Neural cell (in vitro differentiated cells): ENCODE results near the gene TRNAU1AP. TPM values are rescaled to one million over a fixed set of nuclear protein-coding genes. Genes with fewer than 3 reads are reported as not detected.

Source experiments
- H2AFZ ChIP-seq: fragments of 200-600, 300-800 bp; sonication (generic), shearing (Covaris generic); 2 replicates; pipeline ENCODE4 v1.6.0; 2014; ENCODE audit warnings: low read depth, mild to moderate bottlenecking, antibody characterized with exemption, low read length, moderate library complexity
- H3F3A ChIP-seq: fragments of 200-600 bp; shearing (Covaris generic); 2 replicates; pipeline ENCODE4 v1.6.1; 2016; ENCODE audit warnings: mild to moderate bottlenecking, moderate library complexity, mixed read lengths, antibody characterized with exemption, low read length; ENCODE audit not compliant: insufficient read depth, poor library complexity, severe bottlenecking
- H3K27ac ChIP-seq: fragments of 200-600, 300-800 bp; sonication (generic), shearing (Covaris generic); 2 replicates; pipeline ENCODE4 v1.5.1; 2014; ENCODE audit warnings: mild to moderate bottlenecking, low read length, moderate library complexity
- H3K27me3 ChIP-seq: fragments of 300-800, 200-600 bp; sonication (generic), shearing (Covaris generic); 2 replicates; pipeline ENCODE4 v1.6.0; 2014; ENCODE audit warnings: mild to moderate bottlenecking, low read depth, low read length, moderate library complexity; ENCODE audit not compliant: insufficient read depth
- H3K36me3 ChIP-seq: fragments of 300-800, 200-600 bp; sonication (generic), shearing (Covaris generic); 2 replicates; pipeline ENCODE4 v1.5.1; 2014; ENCODE audit warnings: mild to moderate bottlenecking, antibody characterized with exemption, low read length, moderate library complexity; ENCODE audit not compliant: insufficient read depth
- H3K4me2 ChIP-seq: fragments of 300-800, 200-600 bp; sonication (generic), shearing (Covaris generic); 2 replicates; pipeline ENCODE4 v1.6.0; 2014; ENCODE audit warnings: mild to moderate bottlenecking, low read length
- H3K4me3 ChIP-seq: fragments of 300-800, 200-600 bp; sonication (generic), shearing (Covaris generic); 2 replicates; pipeline ENCODE4 v1.5.1; 2014; ENCODE audit warnings: mild to moderate bottlenecking, low read length, moderate library complexity
- H3K79me2 ChIP-seq: fragments of 200-600 bp; shearing (Covaris generic); replicated peaks from 2 replicates; pipeline ENCODE4 v1.6.0; 2014; ENCODE audit warnings: mild to moderate bottlenecking, low read length, moderate library complexity; ENCODE audit not compliant: insufficient read depth
- H3K9ac ChIP-seq: fragments of 300-800, 200-600 bp; sonication (generic), shearing (Covaris generic); 2 replicates; pipeline ENCODE4 v1.6.1; 2016; ENCODE audit warnings: mild to moderate bottlenecking, low read length, mixed read lengths
- H3K9me2 ChIP-seq: fragments of 200-600 bp; shearing (Covaris generic); 2 replicates; pipeline ENCODE4 v1.6.1; 2016; ENCODE audit warnings: mild to moderate bottlenecking, low read length, mixed read lengths; ENCODE audit not compliant: insufficient read depth
- H3K9me3 ChIP-seq: fragments of 200-600, 300-800 bp; sonication (generic), shearing (Covaris generic); 2 replicates; pipeline ENCODE4 v1.6.1; 2016; ENCODE audit warnings: mild to moderate bottlenecking, mixed run types, low read length, moderate library complexity, mixed read lengths
- H4K20me1 ChIP-seq: fragments of 200-600 bp; shearing (Covaris generic); 2 replicates; pipeline ENCODE4 v1.6.1; 2016; ENCODE audit warnings: mild to moderate bottlenecking, mixed run types; ENCODE audit not compliant: insufficient read depth
- EP300 ChIP-seq: fragments of 450-650 bp; conservative IDR thresholded peaks from 2 replicates; pipeline ENCODE4 v1.6.1; 2014; ENCODE audit warnings: antibody characterized with exemption, mild to moderate bottlenecking, moderate library complexity; ENCODE audit not compliant: poor library complexity, severe bottlenecking
- EZH2 ChIP-seq: fragments of 200-600, 300-800 bp; shearing (Covaris generic), sonication (generic); IDR thresholded peaks from 2 replicates; pipeline ENCODE4 v1.6.1; 2014; ENCODE audit warnings: antibody characterized with exemption, low read length, borderline replicate concordance, mild to moderate bottlenecking; ENCODE audit not compliant: insufficient read depth, poor library complexity, severe bottlenecking
- MXI1 ChIP-seq: fragments of 450-650 bp; conservative IDR thresholded peaks from 2 replicates; pipeline ENCODE4 v1.6.1; 2014; ENCODE audit warnings: antibody characterized with exemption, mild to moderate bottlenecking; ENCODE audit not compliant: poor library complexity, severe bottlenecking
- POLR2AphosphoS5 ChIP-seq: IDR thresholded peaks from 2 replicates; pipeline ENCODE4 v1.6.1; 2012
- RAD21 ChIP-seq: fragments of 450-650 bp; conservative IDR thresholded peaks from 2 replicates; pipeline ENCODE4 v1.6.1; 2014; ENCODE audit warnings: antibody characterized with exemption, mild to moderate bottlenecking, moderate library complexity
- SMC3 ChIP-seq: fragments of 450-650 bp; conservative IDR thresholded peaks from 2 replicates; pipeline ENCODE4 v1.6.1; 2014; ENCODE audit warnings: antibody characterized with exemption, mild to moderate bottlenecking, moderate library complexity; ENCODE audit not compliant: poor library complexity
- TAF1 ChIP-seq: IDR thresholded peaks from 2 replicates; pipeline ENCODE4 v1.6.1; 2012; ENCODE audit warnings: low read depth
- polyA plus RNA-seq: library from polyadenylated mRNA; depleted of rRNA; stranded (reverse); fragments of >200 nt; gene quantifications from 2 replicates; pipeline ENCODE4 v1.2.3, GENCODE V29; 2014
- TF ChIP-seq, protein P1 (sequence below): fragments of 450-650 bp; IDR thresholded peaks from 2 replicates; pipeline ENCODE4 v1.5.1; 2014; ENCODE audit warnings: antibody characterized with exemption, mild to moderate bottlenecking, moderate library complexity; ENCODE audit not compliant: poor library complexity, severe bottlenecking
- TF ChIP-seq, protein P2 (sequence below): IDR thresholded peaks from 2 replicates; pipeline ENCODE4 v1.6.1; 2012; ENCODE audit warnings: borderline replicate concordance

TRNAU1AP gene
- polyA plus RNA-seq, 1 donor from 2014 or later: 91.6 TPM

DNA sequence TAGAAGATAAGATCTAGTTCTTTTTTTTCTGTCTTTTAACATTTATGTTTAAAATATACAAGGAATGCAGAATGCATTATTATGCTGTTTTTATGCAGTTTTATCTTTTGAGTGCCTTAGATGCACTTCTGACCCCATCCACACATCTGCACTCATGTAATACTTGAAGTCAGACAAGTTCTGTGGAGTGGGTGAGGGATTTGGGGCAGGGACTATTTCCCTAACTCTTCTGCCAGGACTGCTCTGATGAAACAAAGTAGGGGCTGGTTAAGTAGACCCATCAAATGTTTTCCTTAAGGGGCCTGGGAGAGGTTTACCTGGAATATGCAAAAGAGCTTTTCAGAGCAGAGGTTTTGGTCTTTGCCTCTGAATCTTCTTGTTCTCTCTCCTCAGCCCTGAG, 11.4 kb downstream of the TRNAU1AP start:
- H2AFZ ChIP-seq: no peak overlapping the region
- no peak overlapping the region for H3K4me3 ChIP-seq
- peaks cover 7% of the 10 kb centered on the region for H3K36me3 ChIP-seq

DNA sequence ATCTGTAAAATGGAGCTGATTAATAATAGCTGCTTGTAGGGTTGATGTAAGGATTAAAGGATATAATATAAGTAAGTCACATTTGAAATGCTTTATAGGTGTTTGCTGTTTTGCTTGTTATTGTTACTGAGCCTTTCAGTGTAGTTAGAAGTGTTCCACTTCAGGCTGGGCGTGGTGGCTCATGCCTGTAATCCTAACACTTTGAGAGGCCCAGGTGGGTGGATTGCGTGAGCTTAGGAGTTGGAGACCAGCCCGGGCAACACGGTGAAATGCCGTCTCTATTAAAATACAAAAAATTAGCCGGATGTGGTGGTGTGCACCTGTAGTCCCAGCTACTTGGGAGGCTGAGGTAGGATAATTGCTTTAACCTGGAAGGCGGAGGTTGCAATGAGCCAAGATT, 12.2 kb downstream of the TRNAU1AP start:
- H3K36me3 ChIP-seq: peaks cover 7% of the 10 kb centered on the region
- H3K9me2 ChIP-seq: no peaks in the 10 kb centered on the region
- no peaks in the 10 kb centered on the region for H3K27me3 ChIP-seq
- H3K9ac ChIP-seq: no peak overlapping the region
- H3K4me3 ChIP-seq: no peak overlapping the region
- H3K27ac ChIP-seq: no peak overlapping the region
- no peak overlapping the region for H3K4me2 ChIP-seq
- H4K20me1 ChIP-seq: no peaks in the 10 kb centered on the region
- H3F3A ChIP-seq: no peaks in the 10 kb centered on the region
- TF ChIP-seq SMC3: no peak
- TF ChIP-seq POLR2AphosphoS5: no peak
- TF ChIP-seq, protein P1, sequence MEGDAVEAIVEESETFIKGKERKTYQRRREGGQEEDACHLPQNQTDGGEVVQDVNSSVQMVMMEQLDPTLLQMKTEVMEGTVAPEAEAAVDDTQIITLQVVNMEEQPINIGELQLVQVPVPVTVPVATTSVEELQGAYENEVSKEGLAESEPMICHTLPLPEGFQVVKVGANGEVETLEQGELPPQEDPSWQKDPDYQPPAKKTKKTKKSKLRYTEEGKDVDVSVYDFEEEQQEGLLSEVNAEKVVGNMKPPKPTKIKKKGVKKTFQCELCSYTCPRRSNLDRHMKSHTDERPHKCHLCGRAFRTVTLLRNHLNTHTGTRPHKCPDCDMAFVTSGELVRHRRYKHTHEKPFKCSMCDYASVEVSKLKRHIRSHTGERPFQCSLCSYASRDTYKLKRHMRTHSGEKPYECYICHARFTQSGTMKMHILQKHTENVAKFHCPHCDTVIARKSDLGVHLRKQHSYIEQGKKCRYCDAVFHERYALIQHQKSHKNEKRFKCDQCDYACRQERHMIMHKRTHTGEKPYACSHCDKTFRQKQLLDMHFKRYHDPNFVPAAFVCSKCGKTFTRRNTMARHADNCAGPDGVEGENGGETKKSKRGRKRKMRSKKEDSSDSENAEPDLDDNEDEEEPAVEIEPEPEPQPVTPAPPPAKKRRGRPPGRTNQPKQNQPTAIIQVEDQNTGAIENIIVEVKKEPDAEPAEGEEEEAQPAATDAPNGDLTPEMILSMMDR: no peak
- no peak for TF ChIP-seq MXI1
- no peak for TF ChIP-seq EP300
- no peak for TF ChIP-seq RAD21
- no peak for TF ChIP-seq EZH2
- TF ChIP-seq TAF1: no peak
- TF ChIP-seq, protein P2, sequence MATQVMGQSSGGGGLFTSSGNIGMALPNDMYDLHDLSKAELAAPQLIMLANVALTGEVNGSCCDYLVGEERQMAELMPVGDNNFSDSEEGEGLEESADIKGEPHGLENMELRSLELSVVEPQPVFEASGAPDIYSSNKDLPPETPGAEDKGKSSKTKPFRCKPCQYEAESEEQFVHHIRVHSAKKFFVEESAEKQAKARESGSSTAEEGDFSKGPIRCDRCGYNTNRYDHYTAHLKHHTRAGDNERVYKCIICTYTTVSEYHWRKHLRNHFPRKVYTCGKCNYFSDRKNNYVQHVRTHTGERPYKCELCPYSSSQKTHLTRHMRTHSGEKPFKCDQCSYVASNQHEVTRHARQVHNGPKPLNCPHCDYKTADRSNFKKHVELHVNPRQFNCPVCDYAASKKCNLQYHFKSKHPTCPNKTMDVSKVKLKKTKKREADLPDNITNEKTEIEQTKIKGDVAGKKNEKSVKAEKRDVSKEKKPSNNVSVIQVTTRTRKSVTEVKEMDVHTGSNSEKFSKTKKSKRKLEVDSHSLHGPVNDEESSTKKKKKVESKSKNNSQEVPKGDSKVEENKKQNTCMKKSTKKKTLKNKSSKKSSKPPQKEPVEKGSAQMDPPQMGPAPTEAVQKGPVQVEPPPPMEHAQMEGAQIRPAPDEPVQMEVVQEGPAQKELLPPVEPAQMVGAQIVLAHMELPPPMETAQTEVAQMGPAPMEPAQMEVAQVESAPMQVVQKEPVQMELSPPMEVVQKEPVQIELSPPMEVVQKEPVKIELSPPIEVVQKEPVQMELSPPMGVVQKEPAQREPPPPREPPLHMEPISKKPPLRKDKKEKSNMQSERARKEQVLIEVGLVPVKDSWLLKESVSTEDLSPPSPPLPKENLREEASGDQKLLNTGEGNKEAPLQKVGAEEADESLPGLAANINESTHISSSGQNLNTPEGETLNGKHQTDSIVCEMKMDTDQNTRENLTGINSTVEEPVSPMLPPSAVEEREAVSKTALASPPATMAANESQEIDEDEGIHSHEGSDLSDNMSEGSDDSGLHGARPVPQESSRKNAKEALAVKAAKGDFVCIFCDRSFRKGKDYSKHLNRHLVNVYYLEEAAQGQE: no peak
- no peak overlapping the region for H2AFZ ChIP-seq
- H3K79me2 ChIP-seq: no peaks in the 10 kb centered on the region
- no peaks in the 10 kb centered on the region for H3K9me3 ChIP-seq

More for the DNA sequence above, 11.4 kb downstream of the TRNAU1AP start:
- H3F3A ChIP-seq: no peaks in the 10 kb centered on the region
- H3K4me2 ChIP-seq: no peak overlapping the region
- H3K27me3 ChIP-seq: no peaks in the 10 kb centered on the region
- H3K9ac ChIP-seq: no peak overlapping the region
- H3K79me2 ChIP-seq: no peaks in the 10 kb centered on the region
- H3K9me2 ChIP-seq: no peaks in the 10 kb centered on the region
- TF ChIP-seq RAD21 (no peak), EP300 (no peak), TAF1 (no peak), MXI1 (no peak), SMC3 (no peak), EZH2 (no peak), POLR2AphosphoS5 (no peak)
- TF ChIP-seq, protein P2: no peak
- TF ChIP-seq, protein P1: no peak
- no peak overlapping the region for H3K27ac ChIP-seq
- no peaks in the 10 kb centered on the region for H4K20me1 ChIP-seq
- H3K9me3 ChIP-seq: no peaks in the 10 kb centered on the region
